ENCODE measurements around the gene NDUFC1.
"Not testable (repeated sequence)": the region's sequence is repeated elsewhere in the genome, so short reads cannot be mapped to it uniquely, and the experiment has no call there.

NDUFC1 gene

DNA sequence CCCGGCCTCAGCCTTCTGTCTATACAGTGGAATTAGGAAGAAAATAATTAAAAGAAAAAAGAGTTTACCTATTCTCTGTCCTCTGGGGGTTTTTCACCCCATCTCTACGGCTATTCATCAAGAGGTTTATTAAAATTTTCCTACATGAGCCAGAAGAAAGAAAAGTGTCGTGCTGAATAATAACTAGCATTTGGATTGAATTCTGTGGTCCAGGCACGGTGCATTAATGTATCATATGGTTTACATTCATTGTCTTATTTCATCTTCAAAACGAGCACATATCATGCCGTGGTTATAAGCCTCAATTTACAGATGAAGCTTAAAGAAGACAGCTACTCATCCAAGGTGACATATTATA, 6.4 kb downstream of the NDUFC1 start:
- no peak for FAIRE-seq

DNA sequence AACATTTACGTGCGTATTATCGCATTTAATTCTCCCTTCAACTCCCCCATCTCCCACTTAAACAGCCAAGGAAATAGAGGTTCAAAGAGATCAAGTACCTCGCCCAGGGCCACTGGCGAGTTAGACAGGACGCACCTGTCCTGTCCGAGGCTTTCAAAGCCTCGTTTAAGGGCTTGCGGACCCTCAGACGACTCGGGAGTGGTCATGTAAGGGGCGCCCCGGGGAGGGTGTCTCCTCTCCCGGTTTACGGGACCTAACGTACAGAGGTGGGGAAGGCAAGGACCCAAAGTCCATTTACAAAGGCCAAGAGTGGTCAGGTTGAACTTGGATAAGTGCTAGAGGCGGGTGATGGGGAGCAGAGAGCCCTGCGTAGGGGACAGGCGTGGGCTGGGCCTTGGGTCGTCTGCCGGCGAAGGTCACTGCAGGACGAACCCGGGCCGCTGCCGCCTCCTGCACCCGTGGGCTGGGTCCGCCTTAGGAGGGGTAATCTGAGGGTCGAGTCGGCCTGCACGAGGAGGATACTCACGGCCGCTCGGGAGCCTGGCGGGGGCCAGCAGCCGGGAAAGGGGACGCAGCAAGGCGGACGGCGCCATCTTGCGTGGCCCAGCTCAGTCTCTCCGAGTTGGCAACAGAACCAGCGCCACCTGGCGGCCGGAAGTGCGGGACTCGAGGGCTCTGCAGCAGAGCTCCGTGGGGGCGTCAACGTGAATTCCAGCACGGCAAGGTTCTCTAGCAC, 6.9 kb downstream of the NDUFC1 start:
- FAIRE-seq: no peak

DNA sequence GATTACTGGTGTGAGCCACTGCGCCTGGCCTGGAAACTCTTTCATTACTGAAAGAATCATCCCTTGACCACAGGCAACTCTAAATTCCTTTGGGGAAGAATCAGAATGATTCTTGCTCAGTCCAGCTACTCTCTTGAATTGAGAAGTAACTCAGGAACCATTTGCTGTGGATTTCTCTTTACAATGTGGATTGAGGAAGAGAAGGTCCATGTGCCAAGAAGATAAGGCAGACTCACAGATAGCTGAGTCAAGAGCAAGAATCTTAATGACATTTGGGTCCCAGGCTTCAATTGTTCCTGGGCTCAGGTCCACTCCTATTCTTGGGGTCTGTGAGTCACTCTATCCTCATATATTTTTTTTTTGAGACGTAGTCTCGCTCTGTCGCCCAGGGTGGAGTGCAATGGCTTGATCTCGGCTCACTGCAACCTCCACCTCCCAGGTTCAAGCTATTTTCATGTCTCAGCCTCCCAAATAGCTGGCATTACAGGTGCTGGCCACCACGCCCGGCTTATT, 16.0 kb downstream of the NDUFC1 start:
- no peak for FAIRE-seq

DNA sequence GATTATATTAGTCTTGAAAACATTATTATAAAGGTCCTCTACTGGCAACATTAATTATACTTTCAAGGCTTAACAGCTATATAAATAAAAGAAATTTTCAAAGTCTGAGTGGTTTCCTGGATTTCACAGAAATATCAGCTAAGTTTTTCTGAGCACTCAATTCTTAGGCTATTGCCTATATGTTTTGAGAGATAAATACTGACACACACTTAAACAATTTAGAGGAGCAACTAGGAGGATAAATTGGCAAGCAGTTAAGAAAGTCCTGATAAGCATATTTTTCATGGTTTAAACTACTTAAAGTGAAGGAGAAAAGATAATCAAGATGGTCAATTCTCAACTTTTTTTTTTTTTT, 19.6 kb downstream of the NDUFC1 start:
- FAIRE-seq: no peak

DNA sequence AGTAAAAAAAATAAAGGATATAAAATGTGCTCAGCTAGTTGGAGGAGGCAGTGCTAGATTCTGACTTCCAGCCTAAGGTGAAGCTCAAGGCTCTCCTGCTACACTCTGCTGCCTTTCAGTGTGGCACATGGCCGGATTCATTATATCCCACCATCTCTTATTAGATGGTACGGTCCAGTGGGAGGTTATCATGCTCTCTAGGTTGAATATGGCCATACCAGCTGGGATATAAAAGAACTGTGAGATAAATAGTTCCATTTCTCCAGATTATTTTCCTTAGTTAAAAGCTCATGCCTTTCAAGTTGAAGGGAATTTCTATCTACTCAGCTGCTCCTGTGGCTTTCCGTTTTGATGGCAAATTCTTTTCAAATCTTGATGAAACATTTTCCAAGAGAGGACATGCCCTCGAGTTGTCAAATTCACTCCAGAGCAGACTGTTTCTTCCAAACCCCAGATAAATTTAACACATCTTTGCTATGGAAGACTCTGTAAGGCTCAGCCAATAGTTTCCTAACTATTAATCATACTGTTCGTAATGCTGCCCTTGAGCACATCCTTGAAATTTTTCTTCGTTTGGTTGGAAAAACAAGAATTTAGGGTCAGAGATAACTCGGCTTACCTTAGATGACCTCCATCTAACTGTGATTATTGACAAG, 20.1 kb downstream of the NDUFC1 start:
- no peak for FAIRE-seq

DNA sequence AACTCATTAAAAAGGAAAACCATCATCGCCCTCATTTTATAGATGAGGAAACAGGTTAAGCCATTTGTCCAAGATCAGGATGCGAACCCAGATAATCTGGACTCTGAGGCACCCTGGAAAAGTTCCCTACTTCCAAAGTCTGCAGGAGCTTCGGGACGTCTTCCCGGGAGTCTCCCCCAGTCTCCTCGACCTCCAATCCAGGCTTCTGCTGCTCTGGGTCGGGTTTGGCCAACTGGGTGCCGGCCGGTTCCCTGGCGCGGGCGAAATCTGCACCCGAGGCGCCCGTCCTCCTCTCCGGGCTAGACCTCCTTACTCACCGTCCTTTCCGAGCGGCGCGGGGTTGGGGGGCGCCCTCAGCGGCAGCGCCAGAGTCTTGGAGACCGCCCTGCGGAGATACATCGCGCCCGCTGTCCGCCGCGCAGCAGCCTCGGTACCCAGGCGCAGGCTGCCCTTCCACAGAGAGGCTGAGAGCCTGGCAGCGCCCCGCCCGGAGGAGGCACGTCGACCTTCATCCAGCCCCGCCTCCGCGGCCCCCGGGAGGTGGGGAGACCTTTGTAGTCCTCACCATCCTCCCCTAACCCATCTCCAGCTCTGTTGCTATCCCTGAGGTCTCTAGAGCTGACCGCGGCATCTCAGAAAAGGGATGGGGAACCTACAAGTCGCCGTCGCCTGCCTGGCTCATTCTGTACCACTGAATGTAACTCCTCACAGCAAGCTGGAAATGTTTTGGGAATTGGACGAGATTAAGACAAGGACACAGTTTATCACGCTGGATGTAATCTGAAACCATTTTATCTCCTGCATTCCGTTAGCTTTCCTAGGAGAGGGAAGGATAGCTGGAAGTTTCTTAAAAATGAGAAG, 22.3 kb downstream of the NDUFC1 start, which contains the start of gene MGARP:
Gene MGARP (minus strand): TSS at position 466 of the 861 bp plus-strand sequence. CDS start 67 bp downstream, at position 399.
- no peak for FAIRE-seq

DNA sequence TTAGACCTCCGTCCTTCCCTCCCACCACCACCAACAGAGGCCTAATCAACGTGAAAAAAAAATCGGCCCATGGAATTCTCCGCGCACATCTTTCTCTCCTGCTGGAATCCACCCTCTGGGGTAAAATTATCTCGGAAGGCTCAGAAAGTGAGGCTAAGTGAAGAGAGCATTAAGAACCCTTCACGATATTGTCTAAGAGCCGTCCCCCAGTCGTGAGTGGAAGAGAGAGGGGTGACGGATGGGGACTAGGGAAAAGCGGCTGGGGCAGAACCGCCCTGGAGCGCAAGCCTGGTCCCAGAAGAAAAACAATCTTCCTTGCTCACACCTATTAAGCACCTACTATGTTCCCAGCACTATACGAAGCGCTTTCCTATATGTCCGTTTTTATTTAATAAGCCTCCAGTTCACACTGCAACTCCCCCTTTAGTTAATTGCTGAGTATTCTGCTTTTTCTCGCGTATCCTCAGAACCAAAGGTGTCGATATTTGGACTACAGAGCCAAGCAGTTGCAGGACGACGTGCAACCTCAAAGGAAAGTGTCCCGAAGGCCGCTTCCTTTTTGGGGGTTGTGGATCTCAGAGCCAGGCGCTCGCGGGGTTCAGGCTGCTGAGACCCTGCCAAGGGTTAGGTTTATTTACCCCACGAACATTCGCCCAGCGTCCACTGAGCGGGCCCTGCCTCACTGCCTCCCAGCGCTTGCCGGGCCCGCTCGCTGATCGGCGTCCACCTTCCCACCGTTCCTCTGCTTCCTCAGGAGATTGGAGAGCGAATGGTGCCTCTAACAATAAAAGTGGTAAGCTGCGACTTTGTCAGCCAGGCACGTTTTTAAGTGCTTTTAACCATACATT, 23.1 kb downstream of the NDUFC1 start:
- no peak for FAIRE-seq

DNA sequence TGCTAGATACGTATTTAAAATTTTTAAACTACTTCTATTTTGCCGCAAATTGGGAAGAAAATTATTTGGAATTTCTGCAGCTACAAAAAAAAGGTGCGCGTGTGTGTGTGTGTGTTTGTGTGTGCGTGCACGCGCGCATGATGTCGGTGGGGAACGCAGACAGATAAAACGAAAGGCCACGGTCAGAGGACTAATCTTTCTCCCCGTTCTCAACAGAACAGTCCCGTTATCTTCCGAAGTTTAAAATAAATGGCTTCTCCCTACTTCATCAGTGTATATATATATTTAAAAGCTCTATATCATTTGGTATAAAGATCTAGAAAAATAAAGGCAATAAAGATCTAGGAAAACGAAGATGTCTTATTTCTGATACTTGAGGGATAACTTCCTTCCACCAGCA, 23.8 kb downstream of the NDUFC1 start:
- FAIRE-seq: no peak

DNA sequence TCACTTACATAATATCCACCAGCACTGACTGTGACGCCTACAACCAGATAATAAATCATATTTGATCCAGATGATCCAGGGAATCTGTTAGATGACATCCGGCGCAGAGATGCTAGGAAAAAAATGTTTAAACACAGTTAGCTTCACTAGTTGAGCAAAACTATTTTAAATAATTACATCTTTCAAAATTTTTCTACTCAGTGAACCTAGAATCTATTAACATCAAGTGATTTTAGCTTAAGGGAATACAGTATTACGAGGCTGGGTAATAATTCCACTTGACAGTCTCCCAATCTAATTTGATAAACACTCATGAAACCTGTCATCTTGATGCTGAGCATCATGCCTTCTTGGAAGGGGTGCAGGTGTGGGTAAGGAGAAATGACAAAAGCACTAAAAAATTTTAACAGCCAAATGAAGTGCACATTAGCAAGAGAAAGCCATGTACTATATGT, 27.0 kb downstream of the NDUFC1 start:
- no peak for FAIRE-seq

DNA sequence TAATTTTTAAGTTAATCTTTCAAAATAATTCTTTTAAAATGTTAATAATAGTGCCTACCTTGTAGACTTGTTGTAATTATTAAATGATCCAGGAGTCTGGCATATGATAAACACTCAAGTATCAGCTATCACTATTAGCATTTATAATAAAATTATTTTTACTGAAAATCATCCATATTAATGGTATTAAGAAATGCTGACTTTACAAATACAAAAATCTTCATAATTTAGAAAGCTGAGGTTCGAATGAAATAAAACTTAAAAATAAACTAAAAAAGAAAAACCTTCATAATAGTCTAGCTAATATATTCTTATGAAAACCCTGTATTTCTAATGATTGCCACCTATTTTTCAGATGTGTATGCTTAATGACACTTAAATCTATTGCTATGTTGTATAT, 27.5 kb downstream of the NDUFC1 start:
- FAIRE-seq: no peak

DNA sequence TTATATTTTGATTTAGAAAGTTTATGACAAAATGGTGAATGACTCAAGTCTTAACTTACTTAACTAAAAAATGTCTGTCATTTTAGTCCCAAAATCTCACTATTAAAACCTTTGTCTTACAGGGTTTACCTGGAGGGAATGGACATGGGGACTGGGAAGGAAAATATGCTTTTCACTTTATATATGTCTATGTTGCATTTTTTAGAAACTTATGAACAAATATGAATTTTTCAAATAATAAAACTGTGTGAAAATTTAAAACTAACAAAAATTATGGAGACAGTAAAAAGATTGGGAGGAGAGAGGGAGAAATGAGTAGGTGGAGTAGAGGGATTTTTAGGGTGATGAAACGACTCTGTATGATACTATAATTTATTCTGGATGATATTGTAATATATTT, 28.4 kb downstream of the NDUFC1 start:
- no peak for FAIRE-seq

DNA sequence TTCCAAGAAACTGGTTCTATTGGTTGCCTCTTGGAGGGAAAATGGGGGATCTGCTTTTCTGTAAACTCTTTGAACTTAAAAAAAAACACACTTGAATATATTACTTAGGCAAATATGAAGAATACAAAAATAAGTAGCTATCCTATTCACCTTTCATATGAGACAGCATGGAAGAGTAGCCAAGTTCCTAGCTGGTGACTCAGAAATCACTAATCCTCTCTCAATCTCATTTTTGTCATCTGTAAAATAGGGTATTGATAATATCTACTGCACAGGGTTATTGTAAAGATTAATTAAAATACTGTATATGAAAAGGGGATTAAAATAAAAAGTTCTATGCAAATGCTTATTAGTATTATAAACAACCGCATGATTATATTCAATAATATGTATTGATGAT, 35.0 kb downstream of the NDUFC1 start:
- FAIRE-seq: no peak

DNA sequence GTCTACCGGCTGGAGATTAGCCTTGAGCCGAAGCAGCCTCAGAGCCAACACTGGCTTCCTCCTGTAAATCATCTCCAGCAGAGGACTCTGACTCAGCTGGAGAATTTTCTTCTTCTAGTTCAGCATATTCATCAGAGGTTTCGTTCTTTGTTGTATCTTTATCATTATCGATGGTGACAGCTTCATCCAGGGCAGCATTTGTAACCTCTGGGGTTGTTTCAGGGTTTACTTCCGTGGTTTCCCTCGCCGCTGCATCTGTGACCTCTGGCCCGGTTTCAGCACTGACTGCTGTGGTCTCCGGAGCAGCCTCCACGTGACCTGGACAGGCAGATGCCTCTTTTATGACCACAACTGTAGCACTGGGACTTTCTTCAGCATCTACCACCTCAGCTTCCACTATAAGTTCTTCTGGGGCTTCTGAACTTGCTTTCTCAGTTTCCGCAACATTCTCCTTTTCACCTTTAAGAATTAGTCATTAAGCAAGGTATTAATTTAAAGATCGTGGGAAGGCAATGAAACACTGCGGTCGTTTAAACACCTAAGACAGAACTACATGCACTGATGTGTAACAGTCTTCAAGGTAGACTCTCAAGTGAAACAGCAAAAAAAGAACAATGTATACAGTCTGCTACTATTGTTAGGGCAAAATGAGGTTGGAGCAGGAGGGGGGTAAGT, 35.6 kb downstream of the NDUFC1 start:
- FAIRE-seq: no peak

DNA sequence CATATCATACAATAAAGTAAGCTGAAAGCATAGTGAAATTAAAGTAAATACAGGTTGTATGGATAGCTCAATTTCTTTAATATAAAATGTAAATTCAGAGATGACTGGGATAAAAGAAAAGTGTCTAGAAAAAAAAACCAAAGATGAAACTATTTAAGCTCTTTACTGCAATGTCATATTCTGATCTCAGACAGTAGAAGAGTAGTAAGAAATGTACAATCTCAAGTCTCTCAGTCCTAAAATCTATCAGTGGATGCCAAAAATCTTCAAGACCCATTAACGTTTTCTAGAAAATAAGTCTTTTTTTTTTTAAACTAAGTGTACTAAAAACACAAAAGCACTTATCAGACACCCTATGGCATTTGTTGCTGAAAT, 36.1 kb downstream of the NDUFC1 start:
- FAIRE-seq: no peak

DNA sequence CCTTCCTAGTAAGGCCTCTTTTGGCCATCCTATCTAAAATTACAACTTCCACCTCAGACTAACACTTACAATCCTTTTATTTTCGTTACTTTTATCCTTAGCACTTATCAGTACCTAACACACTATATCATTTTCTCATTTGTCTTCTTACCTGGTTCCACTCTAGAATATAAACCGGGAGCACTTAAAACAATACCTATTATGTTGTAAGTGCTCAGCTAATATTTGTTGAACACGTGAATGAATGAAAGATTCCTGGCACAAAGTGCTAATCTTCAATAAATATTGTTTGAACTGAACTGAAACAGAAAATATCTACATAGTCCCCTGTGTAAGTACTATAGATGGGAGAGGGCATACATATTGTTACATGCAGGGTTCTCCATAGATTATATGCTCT, 36.6 kb downstream of the NDUFC1 start:
- no peak for FAIRE-seq

DNA sequence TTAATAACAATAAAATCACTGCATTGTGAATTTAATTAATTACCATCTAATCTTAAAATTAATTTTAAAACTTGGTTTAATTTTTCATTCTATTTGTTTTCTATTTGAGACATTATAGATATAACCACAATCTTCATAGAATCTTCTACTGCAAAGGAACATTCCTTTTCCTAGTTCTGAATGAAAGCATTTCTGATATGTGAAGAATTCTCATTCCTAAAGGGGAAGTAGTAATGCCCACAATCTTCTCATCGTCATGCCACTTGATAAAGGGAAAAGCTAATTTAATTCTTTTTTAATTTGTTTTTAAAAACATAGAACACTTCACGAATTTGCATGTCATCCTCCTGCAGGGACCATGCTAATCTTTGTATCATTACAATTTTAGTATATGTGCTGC, 45.9 kb downstream of the NDUFC1 start:
- no peak for FAIRE-seq

DNA sequence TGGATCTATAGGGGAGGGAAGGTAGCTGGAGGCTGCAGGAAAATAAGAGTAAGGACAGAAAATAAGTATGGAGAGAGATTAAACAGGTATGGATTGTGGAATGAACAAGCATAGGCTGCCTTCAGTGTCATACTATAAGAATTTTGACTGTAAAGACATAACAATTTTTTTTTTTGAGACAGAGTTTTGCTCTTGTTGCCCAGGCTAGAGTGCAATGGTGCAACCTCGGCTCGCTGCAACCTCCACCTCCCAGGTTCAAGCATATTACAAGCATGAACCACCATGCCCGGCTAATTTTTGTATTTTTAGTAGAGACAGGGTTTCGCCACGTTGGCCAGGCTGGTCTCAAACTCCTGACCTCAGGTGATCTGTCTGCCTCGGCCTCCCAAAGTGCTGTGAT, 46.7 kb downstream of the NDUFC1 start:
- FAIRE-seq: not testable (repeated sequence)

DNA sequence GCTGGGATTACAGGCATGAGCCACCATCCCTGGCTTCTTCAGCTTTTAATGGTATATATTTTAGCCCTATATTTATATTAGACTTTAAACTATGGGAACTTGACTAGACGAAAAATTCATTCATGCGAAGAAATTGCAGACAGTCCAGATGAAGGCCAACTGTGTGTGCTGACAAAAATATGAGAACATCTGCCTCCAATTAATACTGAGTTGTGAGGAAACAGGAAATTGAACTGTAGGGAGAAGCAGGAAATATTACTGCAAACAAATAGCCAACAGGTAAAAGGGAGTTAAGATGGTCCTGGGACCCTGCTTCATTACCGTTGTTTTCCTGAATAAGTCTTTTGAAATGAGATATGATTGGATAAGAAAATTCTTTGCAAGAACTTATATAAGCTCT, 48.6 kb downstream of the NDUFC1 start:
- FAIRE-seq: no peak

DNA sequence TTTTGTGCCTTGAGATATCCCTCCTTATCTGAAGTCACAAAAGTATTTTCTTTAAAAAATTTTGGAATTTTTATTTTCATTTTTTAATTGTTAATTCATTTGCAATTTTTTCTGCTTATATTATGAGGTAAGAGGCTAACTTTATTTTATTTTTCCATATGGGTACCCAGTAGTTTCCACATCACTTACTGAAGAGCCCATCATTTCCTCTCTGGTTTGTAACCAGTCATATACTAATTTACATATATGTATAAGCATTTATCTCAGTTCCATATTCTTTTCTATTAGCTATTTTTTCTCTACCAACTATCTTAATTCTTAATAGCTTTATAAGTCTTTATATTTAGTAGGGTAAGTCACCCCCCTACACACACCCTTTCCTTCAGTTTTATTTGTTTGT, 49.2 kb downstream of the NDUFC1 start:
- no peak for FAIRE-seq

DNA sequence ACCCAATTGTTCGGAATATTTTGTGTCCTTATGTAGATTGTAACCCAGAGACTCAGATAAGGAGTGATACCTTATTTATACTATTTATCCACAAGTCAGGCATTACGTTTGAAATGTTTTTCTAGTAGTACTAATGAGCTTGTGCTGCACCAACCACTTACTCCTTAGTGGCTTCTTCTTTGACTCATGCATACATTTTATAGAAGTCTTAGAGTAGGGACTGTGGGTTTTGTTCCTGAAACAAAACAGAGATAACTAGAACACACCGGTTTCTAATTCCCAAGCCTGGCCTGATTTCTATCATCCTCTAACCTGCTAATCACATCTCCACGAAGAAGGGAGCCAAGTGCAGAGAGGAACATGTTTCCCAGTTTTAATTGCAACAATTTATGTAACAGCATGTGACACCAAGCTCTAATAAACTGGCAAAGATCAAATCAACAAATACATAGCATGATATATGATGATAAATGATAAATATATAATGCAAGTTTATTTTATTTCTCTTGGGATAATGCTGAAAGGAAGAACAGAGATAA, 54.5 kb downstream of the NDUFC1 start:
- no peak for FAIRE-seq

DNA sequence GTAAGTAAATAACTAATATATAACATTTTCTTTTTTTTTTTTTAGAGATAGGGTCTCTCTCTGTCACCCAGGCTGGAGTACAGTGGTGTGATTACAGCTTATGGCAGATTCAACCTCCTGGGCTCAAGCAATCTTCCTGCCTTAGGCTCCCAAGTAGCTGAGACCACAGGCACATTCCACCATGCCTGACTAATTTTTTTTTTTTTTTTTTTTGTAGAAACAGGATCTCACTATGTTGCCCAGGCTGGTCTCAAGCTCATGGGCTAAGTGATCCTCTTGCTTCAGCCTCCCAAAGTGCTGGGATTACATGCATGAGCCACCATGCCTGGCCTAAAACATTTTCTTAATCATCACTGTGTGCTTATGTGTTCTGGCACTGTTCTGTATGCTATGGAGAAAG, 55.0 kb downstream of the NDUFC1 start:
- no peak for FAIRE-seq

DNA sequence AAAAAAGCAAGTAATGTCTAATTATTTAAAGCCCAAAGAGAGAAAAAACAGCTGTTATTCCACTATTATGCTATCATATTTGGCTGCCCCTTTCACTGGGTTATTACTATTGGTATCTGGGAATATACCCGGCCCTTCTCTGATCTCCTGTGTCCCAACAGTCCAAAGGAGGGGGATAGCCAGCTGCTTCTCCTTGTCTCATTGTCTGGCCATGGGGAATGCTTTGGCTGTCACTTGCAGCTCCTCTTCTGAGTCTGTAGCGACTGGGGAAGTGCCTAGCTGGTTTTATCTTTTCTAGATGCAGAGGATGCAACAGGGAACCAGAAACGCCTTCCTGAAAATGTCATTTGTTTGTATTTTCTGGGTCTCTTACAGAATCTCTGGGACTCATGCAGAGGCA, 56.1 kb downstream of the NDUFC1 start:
- FAIRE-seq: no peak
